GM23338 (cell line): ENCODE data around the gene MEGF9. TPM values are rescaled to one million over a fixed set of nuclear protein-coding genes. Genes with fewer than 3 reads are reported as not detected.

Source experiments
- ATAC-seq: fragments of 200-7000 bp; cut with Tn5 transposase; 3 replicates; pipeline ENCODE4 v1.9.1; 2020
- DNase-seq: peaks from one replicate; pipeline ENCODE4 v3.0.0-alpha.2; 2015; ENCODE audit warnings: low spot score
- H2AFZ ChIP-seq: fragments of 200-600 bp; sonication (generic); 2 replicates; pipeline ENCODE4 v1.8.0; 2016; ENCODE audit warnings: antibody characterized with exemption, mild to moderate bottlenecking, moderate library complexity
- H3F3A ChIP-seq: fragments of 200-600 bp; sonication (generic); replicated peaks from 2 replicates; pipeline ENCODE4 v1.8.0; 2017; ENCODE audit warnings: antibody characterized with exemption, mixed run types, low read depth
- H3K27ac ChIP-seq: fragments of 200-600 bp; sonication (generic); 2 replicates; pipeline ENCODE4 v1.6.1; 2016; ENCODE audit warnings: low read depth
- H3K27me3 ChIP-seq: fragments of 200-600 bp; sonication (generic); 2 replicates; pipeline ENCODE4 v1.8.0; 2016; ENCODE audit warnings: mild to moderate bottlenecking, mixed run types, moderate library complexity; ENCODE audit not compliant: insufficient read depth
- H3K36me3 ChIP-seq: fragments of 200-600 bp; sonication (generic); 2 replicates; pipeline ENCODE4 v1.8.0; 2016; ENCODE audit warnings: mild to moderate bottlenecking; ENCODE audit not compliant: insufficient read depth
- H3K4me1 ChIP-seq: fragments of 200-600 bp; sonication (generic); 2 replicates; pipeline ENCODE4 v1.8.0; 2016; ENCODE audit warnings: mild to moderate bottlenecking, moderate library complexity; ENCODE audit not compliant: insufficient read depth
- H3K4me2 ChIP-seq: fragments of 200-600 bp; sonication (generic); 2 replicates; pipeline ENCODE4 v1.7.1; 2017; ENCODE audit warnings: mixed run types
- H3K4me3 ChIP-seq: fragments of 200-600 bp; sonication (generic); 2 replicates; pipeline ENCODE4 v1.6.1; 2016; ENCODE audit warnings: mixed run types
- H3K79me2 ChIP-seq: fragments of 200-600 bp; sonication (generic); replicated peaks from 2 replicates; pipeline ENCODE4 v1.8.0; 2017; ENCODE audit warnings: mild to moderate bottlenecking; ENCODE audit not compliant: insufficient read depth
- H3K9me2 ChIP-seq: fragments of 200-600 bp; sonication (generic); 2 replicates; pipeline ENCODE4 v1.8.0; 2017; ENCODE audit not compliant: insufficient read depth
- H4K20me1 ChIP-seq: fragments of 200-600 bp; sonication (generic); replicated peaks from 2 replicates; pipeline ENCODE4 v1.8.0; 2017; ENCODE audit warnings: mild to moderate bottlenecking; ENCODE audit not compliant: insufficient read depth
- H3K27ac Mint-ChIP-seq: 2 replicates; pipeline ENCODE4 v1.8.0; 2020; ENCODE audit warnings: inconsistent platforms, mild to moderate bottlenecking, moderate library complexity, mixed read lengths
- H3K27me3 Mint-ChIP-seq: 3 replicates; pipeline ENCODE4 v1.8.0; 2022; ENCODE audit warnings: low read depth, mild to moderate bottlenecking, moderate library complexity, mixed read lengths, inconsistent platforms; ENCODE audit not compliant: insufficient read depth, poor library complexity
- H3K36me3 Mint-ChIP-seq: 3 replicates; pipeline ENCODE4 v1.8.0; 2021; ENCODE audit warnings: low read depth, mild to moderate bottlenecking, inconsistent platforms, moderate library complexity, mixed read lengths
- H3K4me1 Mint-ChIP-seq: 3 replicates; pipeline ENCODE4 v1.8.0; 2020; ENCODE audit warnings: mild to moderate bottlenecking, inconsistent platforms, mixed read lengths
- H3K4me3 Mint-ChIP-seq: 3 replicates; pipeline ENCODE4 v1.8.0; 2021; ENCODE audit warnings: moderate library complexity, mild to moderate bottlenecking, inconsistent platforms, mixed read lengths
- H3K9me3 Mint-ChIP-seq: 3 replicates; pipeline ENCODE4 v1.8.0; 2020; ENCODE audit warnings: moderate library complexity, mild to moderate bottlenecking, inconsistent platforms, mixed read lengths
- CREB1 ChIP-seq: fragments of 250-450 bp; sonication (Bioruptor Pico); IDR thresholded peaks from 2 replicates; pipeline ENCODE4 v1.5.0; 2020; ENCODE audit warnings: low read depth, mild to moderate bottlenecking, moderate library complexity
- CTCF ChIP-seq, 2 experiments: fragments of 200-600 bp in 1 of 2; sonication (generic) in 1 of 2; conservative IDR thresholded peaks; 2 replicates each; pipeline versions ENCODE4 v1.5.1 to v1.6.1; 2016 to 2017; ENCODE audit warnings: antibody characterized with exemption in 2 of 2, low read depth in 2 of 2, mild to moderate bottlenecking in 2 of 2, moderate library complexity in 1 of 2
- ETS1 ChIP-seq: IDR thresholded peaks from 2 replicates; pipeline ENCODE4 v1.6.1; 2016; ENCODE audit warnings: antibody characterized with exemption
- EZH2 ChIP-seq: fragments of 200-600 bp; sonication (generic); IDR thresholded peaks from one replicate; pipeline ENCODE4 v1.8.0; 2017; ENCODE audit warnings: antibody characterized with exemption, mild to moderate bottlenecking, low read depth; ENCODE audit not compliant: unreplicated experiment
- EZH2phosphoT487 ChIP-seq: fragments of 200-600 bp; sonication (generic); IDR thresholded peaks from one replicate; pipeline ENCODE4 v1.8.1; 2018; ENCODE audit warnings: antibody characterized with exemption; ENCODE audit not compliant: unreplicated experiment
- JUNB ChIP-seq: IDR thresholded peaks from one replicate; pipeline ENCODE4 v1.6.1; 2016; ENCODE audit warnings: antibody characterized with exemption; ENCODE audit not compliant: unreplicated experiment
- NANOG ChIP-seq: IDR thresholded peaks from 2 replicates; pipeline ENCODE4 v1.6.1; 2016; ENCODE audit warnings: antibody characterized with exemption, borderline replicate concordance
- POLR2AphosphoS5 ChIP-seq: IDR thresholded peaks from 2 replicates; pipeline ENCODE4 v1.6.1; 2016; ENCODE audit warnings: antibody characterized with exemption, low read depth
- REST ChIP-seq: IDR thresholded peaks from one replicate; pipeline ENCODE4 v1.6.1; 2018; ENCODE audit warnings: antibody characterized with exemption; ENCODE audit not compliant: unreplicated experiment
- STAT1 ChIP-seq: IDR thresholded peaks from one replicate; pipeline ENCODE4 v1.6.1; 2016; ENCODE audit warnings: antibody characterized with exemption; ENCODE audit not compliant: unreplicated experiment
- ZNF114 ChIP-seq: fragments of 250-450 bp; sonication (Bioruptor Pico); IDR thresholded peaks from 2 replicates; pipeline ENCODE4 v1.5.0; 2020; ENCODE audit warnings: mild to moderate bottlenecking, moderate library complexity
- ZNF331 ChIP-seq: fragments of 250-450 bp; sonication (Bioruptor Pico); IDR thresholded peaks from 2 replicates; pipeline ENCODE4 v1.5.0; 2020; ENCODE audit warnings: low read depth, mild to moderate bottlenecking, moderate library complexity
- ZNF462 ChIP-seq: fragments of 250-450 bp; sonication (Bioruptor Pico); IDR thresholded peaks from 2 replicates; pipeline ENCODE4 v1.5.0; 2020; ENCODE audit warnings: mild to moderate bottlenecking, moderate library complexity
- polyA plus RNA-seq: library from polyadenylated mRNA; unstranded; fragments of >200 nt; fragmentation: Nextera tagmentation; extraction: Ambion mirVana; gene quantifications from 2 replicates; pipeline ENCODE4 v1.2.1, GENCODE V29; 2016
- total RNA-seq: library from RNA; depleted of rRNA; stranded (reverse); fragments of >200 nt; shearing (Covaris generic); gene quantifications from 2 replicates; pipeline ENCODE4 v1.2.3, GENCODE V29; 2014

Gene MEGF9
- total and polyA plus RNA-seq, 2 experiments from 2014 or later, result 0.87 to 1.6 TPM

GRCh38 chr9:120720404-120720803, 6.1 kb upstream of the MEGF9 start:
- no peaks in the 10 kb centered on the region for H4K20me1 ChIP-seq
- no peak overlapping the region for H3K4me3 ChIP-seq
- H2AFZ ChIP-seq, result no peak overlapping the region
- Mint-ChIP-seq H3K27ac (no peak overlapping the region), H3K4me1 (peaks cover 9% of the 10 kb centered on the region), H3K36me3 (no peaks in the 10 kb centered on the region), H3K27me3 (peaks cover 6% of the 10 kb centered on the region), H3K9me3 (no peaks in the 10 kb centered on the region), H3K4me3 (no peak overlapping the region)
- H3K9me2 ChIP-seq, result no peaks in the 10 kb centered on the region
- H3K36me3 ChIP-seq, result no peaks in the 10 kb centered on the region
- peaks cover 4% of the 10 kb centered on the region; the same call in 1 of the 2 replicates for H3K27me3 ChIP-seq
- DNase-seq (no peak), ATAC-seq (no peak)
- H3K79me2 ChIP-seq, result no peaks in the 10 kb centered on the region
- no peak overlapping the region for H3K4me2 ChIP-seq
- TF ChIP-seq JUNB, result no peak
- no peak for TF ChIP-seq EZH2phosphoT487
- no peak for TF ChIP-seq POLR2AphosphoS5
- TF ChIP-seq CREB1, result no peak
- no peak for TF ChIP-seq NANOG
- TF ChIP-seq ZNF462 (CRISPR knock-in tag), result no peak
- no peak for TF ChIP-seq CTCF (conservative IDR thresholded peaks at IDR 0.05; ENCODE audit: low read depth in 2 of 2)
- no peak for TF ChIP-seq REST
- TF ChIP-seq EZH2, result no peak
- no peak for TF ChIP-seq ZNF114 (CRISPR knock-in tag)
- no peak for TF ChIP-seq ZNF331 (CRISPR knock-in tag)
- no peak for TF ChIP-seq ETS1
- no peak for TF ChIP-seq STAT1
- peaks cover 5% of the 10 kb centered on the region for H3K4me1 ChIP-seq
- 0 out of 2 replicates have a peak, but pooled peaks cover 4% of the 10 kb centered on the region for H3F3A ChIP-seq
- H3K27ac ChIP-seq, result no peak overlapping the region
